K562 (cell line): ENCODE measurements around the gene PSMC3IP. TPM values are rescaled to one million over a fixed set of nuclear protein-coding genes. Genes with fewer than 3 reads are reported as not detected.
A peak's percentile ranks its signal among the peaks of the same experiment; 100 is the strongest.

Experiments
- BHLHE40 ChIP-seq: IDR thresholded peaks from 2 replicates; pipeline ENCODE4 v1.6.1; 2011; ENCODE audit warnings: low read length, improper control_type of control experiment
- CGGBP1 ChIP-seq: fragments of 250-450 bp; sonication (Bioruptor Pico); IDR thresholded peaks from 2 replicates; pipeline ENCODE4 v1.9.0; 2021; ENCODE audit warnings: mild to moderate bottlenecking
- CREB3L1 ChIP-seq: fragments of 450-650 bp; IDR thresholded peaks from 2 replicates; pipeline ENCODE4 v1.6.1; 2014; ENCODE audit warnings: low read depth, mild to moderate bottlenecking, moderate library complexity, borderline replicate concordance
- ETV1 ChIP-seq: fragments of 450-650 bp; conservative IDR thresholded peaks from 2 replicates; pipeline ENCODE4 v1.6.1; 2016; ENCODE audit warnings: missing genetic modification characterization, control low read depth, low read depth, missing compliant biosample characterization
- FIP1L1 ChIP-seq: fragments of 200-400 bp; formaldehyde crosslinking; IDR thresholded peaks from 2 replicates; pipeline ENCODE4 v1.6.1; 2018; ENCODE audit warnings: mild to moderate bottlenecking, low read depth, low read length; ENCODE audit not compliant: poor library complexity, severe bottlenecking
- MAZ ChIP-seq, 2 experiments: fragments of 450-650 bp in 1 of 2; sonication (generic) in 1 of 2; formaldehyde crosslinking; IDR thresholded peaks in 1 of 2; conservative IDR thresholded peaks in 1 of 2; 2 replicates each; pipeline versions ENCODE4 v1.4.0 to v1.5.0; 2020; ENCODE audit warnings: mild to moderate bottlenecking in 1 of 2, missing genetic modification reagents in 1 of 2
- NR1H2 ChIP-seq: sonication (generic); formaldehyde crosslinking; IDR thresholded peaks from 2 replicates; pipeline ENCODE4 v1.4.0; 2020; ENCODE audit warnings: mild to moderate bottlenecking, missing genetic modification reagents
- NRF1 ChIP-seq, 2 experiments: fragments of 450-650 bp; IDR thresholded peaks in 1 of 2; conservative IDR thresholded peaks in 1 of 2; 2 replicates each; pipeline ENCODE4 v1.6.1; 2014; ENCODE audit warnings: mild to moderate bottlenecking in 2 of 2
- POLR2B ChIP-seq: fragments of 450-650 bp; IDR thresholded peaks from 2 replicates; pipeline ENCODE4 v1.6.1; 2018; ENCODE audit warnings: low read depth; ENCODE audit not compliant: partially characterized antibody
- SREBF1 ChIP-seq: fragments of 150-350 bp; IDR thresholded peaks from 2 replicates; pipeline ENCODE4 v1.6.1; 2014; ENCODE audit warnings: antibody characterized with exemption, low read depth, low read length, borderline replicate concordance
- SRSF7 ChIP-seq: fragments of 200-400 bp; formaldehyde crosslinking; optimal IDR thresholded peaks from 2 replicates; pipeline ENCODE3; 2017; ENCODE audit warnings: mild to moderate bottlenecking, low read depth, low read length
- TCFL5 ChIP-seq: fragments of 250-450 bp; sonication (Bioruptor Pico); conservative IDR thresholded peaks from 2 replicates; pipeline ENCODE4 v1.6.1; 2021; ENCODE audit warnings: mild to moderate bottlenecking, moderate library complexity, matching md5 sums
- USF2 ChIP-seq: sonication (generic); formaldehyde crosslinking; IDR thresholded peaks from 2 replicates; pipeline ENCODE4 v1.5.0; 2020; ENCODE audit warnings: missing genetic modification reagents
- ZBTB11 ChIP-seq, 3 experiments: fragments of 200-800 bp in 1 of 3; fragments of 250-450 bp in 1 of 3; fragments of 450-650 bp in 1 of 3; sonication (Bioruptor Pico) in 1 of 3; sonication (Bioruptor generic) in 1 of 3; formaldehyde crosslinking in 1 of 3; IDR thresholded peaks; 2 replicates each; pipeline versions ENCODE4 v1.6.1 to v1.8.0; 2016 to 2022; ENCODE audit warnings: mild to moderate bottlenecking in 2 of 3, missing genetic modification characterization in 2 of 3, missing compliant biosample characterization in 1 of 3, moderate library complexity in 1 of 3
- ZHX1 ChIP-seq: fragments of 150-350 bp; conservative IDR thresholded peaks from 2 replicates; pipeline ENCODE4 v1.6.1; 2014; ENCODE audit warnings: low read length
- ZNF184 ChIP-seq: sonication (generic); formaldehyde crosslinking; IDR thresholded peaks from 2 replicates; pipeline ENCODE4 v1.5.0; 2020; ENCODE audit warnings: missing genetic modification reagents
- ZNF699 ChIP-seq: fragments of 250-450 bp; sonication (Bioruptor Pico); IDR thresholded peaks from 2 replicates; pipeline ENCODE4 v1.8.0; 2021; ENCODE audit warnings: mild to moderate bottlenecking, moderate library complexity; ENCODE audit not compliant: insufficient replicate concordance
- polyA plus RNA-seq, 8 experiments: library from polyadenylated mRNA; depleted of rRNA in 4 of 8; stranded (reverse) in 5 of 8; unstranded in 3 of 8; fragments of >200 nt; fragmentation: Nextera tagmentation in 2 of 8; fragmentation: Illumina TruSeq in 1 of 8; extraction: Ambion mirVana in 2 of 8; extraction: Trizol in 1 of 8; gene quantifications; 2 replicates each; pipeline versions ENCODE4 v1.2.1 to v1.2.3, GENCODE V29; 2011 to 2014; ENCODE audit warnings: inconsistent platforms in 1 of 8, missing spikeins in 1 of 8
- total RNA-seq, 7 experiments: library from RNA; depleted of rRNA in 6 of 7; stranded (reverse); fragments of >200 nt in 6 of 7; fragmentation: Illumina TruSeq in 2 of 7; extraction: Trizol in 2 of 7; gene quantifications; 2 replicates each; pipeline versions ENCODE4 v1.2.1 to v1.2.3, GENCODE V29; 2011 to 2021; ENCODE audit warnings: low replicate concordance in 1 of 7

The PSMC3IP gene
- total and polyA plus RNA-seq, 9 of the 15 experiments (the other 6 are each of a cell fraction or from before 2014, with no cell fraction given), result 13.8 to 65.6 (median 32.8) TPM

GRCh38 chr17:42566883-42567573 is 10.5 kb downstream of the PSMC3IP start, which contains the start of gene MLX (continued):
- TF ChIP-seq CGGBP1 (CRISPR knock-in tag), result no peak
- peak; percentile 33; the same call in 1 of the 2 replicates for TF ChIP-seq SREBF1
- peak; percentile 63; the same call in 1 of the 2 replicates for TF ChIP-seq BHLHE40
- peak; percentile 88 for TF ChIP-seq FIP1L1
- no peak for TF ChIP-seq SRSF7
- no peak for TF ChIP-seq NR1H2 (CRISPR knock-in tag)
- TF ChIP-seq CREB3L1, result 0 out of 2 replicates have a peak, but pooled peaks have one; percentile 4
- TF ChIP-seq MAZ (CRISPR knock-in tag; conservative IDR thresholded peaks at IDR 0.05 in 1 of 2, IDR thresholded peaks at IDR 0.05 in 1 of 2), result 0 out of 4 replicates have a peak, but pooled peaks of 1 of the 2 experiments have one; percentile 44
- TF ChIP-seq TCFL5 (CRISPR knock-in tag), result no peak
- TF ChIP-seq NRF1 (conservative IDR thresholded peaks at IDR 0.05 in 1 of 2, IDR thresholded peaks at IDR 0.05 in 1 of 2), result peak; percentile 98
- peak in 1 of 3 experiments; percentile 80; a peak in 2 of 6 replicates for TF ChIP-seq ZBTB11 (CRISPR knock-in tag; IDR thresholded peaks at IDR 0.05)
- TF ChIP-seq ZNF699 (CRISPR knock-in tag), result no peak
- TF ChIP-seq ZNF184 (CRISPR knock-in tag), result no peak
- no peak for TF ChIP-seq ZHX1
- TF ChIP-seq POLR2B, result peak; percentile 51
- peak; percentile 100 for TF ChIP-seq USF2 (CRISPR knock-in tag)
- TF ChIP-seq ETV1 (tag), result peak; percentile 73
